ENCODE measurements around the gene JADE1. TPM values are rescaled to one million over a fixed set of nuclear protein-coding genes. Genes with fewer than 3 reads are reported as not detected.

Gene JADE1
- total RNA-seq, 2 experiments from 2014 or later = 25.5 to 28.4 TPM

DNA sequence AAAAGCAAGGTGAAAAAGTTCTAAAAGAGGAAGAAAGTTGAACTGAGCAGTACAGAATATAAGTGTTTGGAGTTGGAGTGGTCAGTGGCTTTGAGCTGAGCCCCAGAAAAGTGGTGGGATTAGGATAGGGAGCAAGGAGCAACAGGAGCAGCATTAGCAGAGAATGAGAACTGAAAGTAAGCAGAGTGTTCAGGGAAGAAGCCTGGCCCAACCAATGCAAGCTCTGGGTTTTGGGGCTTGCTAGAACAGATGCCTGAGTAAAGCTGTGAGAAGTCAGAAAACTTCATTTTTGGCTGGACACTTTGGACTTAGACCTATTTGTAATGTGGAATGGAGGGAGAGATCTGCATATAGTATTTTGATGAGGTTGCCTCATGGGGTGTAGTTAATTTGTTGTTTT lies 17.8 kb downstream of the JADE1 start:
- Mint-ChIP-seq H3K4me3 (no peak overlapping the region), H3K27ac (peak overlapping the region; percentile 69), H3K9me3 (ENCODE audit: low read depth) (peaks cover 3% of the 10 kb centered on the region), H3K27me3 (no peaks in the 10 kb centered on the region), H3K4me1 (peaks cover 73% of the 10 kb centered on the region), H3K36me3 (ENCODE audit: low read depth) (peaks cover 39% of the 10 kb centered on the region)
- intact Hi-C loops (cut with DNase I, micrococcal nuclease) = loop anchor here in 1 of 2 experiments (5.0 kb wide), 1 partner anchor 35 kb away; no protein-coding TSS in a partner anchor
- ChIA-PET CTCF (interaction anchor here (0.6 to 1.0 kb wide), 3 partner anchors 15 to 637 kb away, joined by 3 to 4 read pairs (median 3); no protein-coding TSS in a partner anchor), POLR2A (interaction anchor here (1.5 kb wide), 1 partner anchor 15 kb away, joined by 8 read pairs; no protein-coding TSS in a partner anchor)
- ATAC-seq = no peak
- DNase-seq = no peak

DNA sequence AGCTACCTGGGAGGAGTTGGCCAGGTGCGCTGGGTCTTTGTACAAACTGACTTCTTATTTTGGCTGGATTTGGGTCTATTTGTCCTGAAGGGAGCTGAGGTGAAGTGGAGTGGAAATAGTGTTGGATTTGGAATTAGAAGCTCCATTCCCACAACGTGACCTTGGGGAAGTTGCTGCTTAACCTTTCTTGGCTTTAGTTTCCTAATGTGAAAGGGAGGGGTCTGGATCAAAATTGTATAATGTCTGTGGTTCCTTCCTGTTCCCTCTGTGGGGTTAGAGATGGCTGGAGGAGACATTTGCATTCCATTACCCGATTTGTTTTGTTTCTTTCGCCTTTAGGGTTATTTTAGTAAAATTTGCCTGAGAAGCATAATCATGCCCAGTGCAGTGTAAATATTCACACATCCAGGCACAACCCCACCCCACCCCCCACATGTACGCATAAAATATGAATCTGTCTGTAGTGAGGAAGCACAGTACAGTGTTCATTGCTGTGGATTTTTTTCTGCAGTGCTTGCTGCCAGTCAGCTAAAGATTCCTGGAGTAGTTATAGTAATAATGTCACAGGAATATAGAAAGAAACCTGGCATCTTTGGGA lies 21.5 kb downstream of the JADE1 start:
- Mint-ChIP-seq H3K27me3 (no peaks in the 10 kb centered on the region), H3K36me3 (ENCODE audit: low read depth) (peaks cover 48% of the 10 kb centered on the region), H3K9me3 (ENCODE audit: low read depth) (peaks cover 3% of the 10 kb centered on the region), H3K4me3 (no peak overlapping the region), H3K27ac (peak overlapping the region; percentile 47), H3K4me1 (peaks cover 53% of the 10 kb centered on the region)
- CTCF ChIA-PET = no interaction called here
- intact Hi-C loops (cut with DNase I, micrococcal nuclease) = no loop called here
- POLR2A ChIA-PET = no interaction called here
- ATAC-seq = no peak
- no peak for DNase-seq

GRCh38 chr4:128831531-128832242 lies 22.2 kb downstream of the JADE1 start:
- ATAC-seq (no peak), DNase-seq (no peak)
- ChIA-PET CTCF (no interaction called here), POLR2A (no interaction called here)
- H3K27ac Mint-ChIP-seq = peak overlapping the region; percentile 24
- H3K9me3 Mint-ChIP-seq (ENCODE audit: low read depth) = peaks cover 3% of the 10 kb centered on the region
- H3K27me3 Mint-ChIP-seq = no peaks in the 10 kb centered on the region
- H3K4me3 Mint-ChIP-seq = no peak overlapping the region
- peaks cover 47% of the 10 kb centered on the region for H3K36me3 Mint-ChIP-seq (ENCODE audit: low read depth)
- intact Hi-C loops (cut with DNase I, micrococcal nuclease) = no loop called here
- peaks cover 47% of the 10 kb centered on the region for H3K4me1 Mint-ChIP-seq

DNA sequence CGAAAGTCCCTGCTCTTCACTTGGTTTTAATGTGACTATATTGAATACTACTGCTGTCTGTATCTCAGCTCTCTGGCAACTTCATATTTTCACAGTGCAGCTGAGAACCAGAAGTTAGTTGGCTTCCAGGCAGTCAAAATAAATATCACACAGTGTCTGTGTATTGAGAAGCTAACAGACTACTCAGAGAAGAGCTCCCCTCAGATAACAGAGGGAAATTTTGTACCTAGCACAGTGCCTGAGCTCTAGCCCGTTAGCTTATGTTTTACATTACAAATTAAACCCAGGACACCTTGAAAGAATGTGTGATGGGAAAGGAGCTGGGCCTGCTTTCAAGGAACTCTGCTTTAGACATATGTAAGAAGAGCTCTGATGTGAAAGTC lies 22.7 kb downstream of the JADE1 start:
- intact Hi-C loops (cut with DNase I, micrococcal nuclease) = no loop called here
- Mint-ChIP-seq H3K9me3 (ENCODE audit: low read depth) (peaks cover 3% of the 10 kb centered on the region), H3K36me3 (ENCODE audit: low read depth) (peaks cover 42% of the 10 kb centered on the region), H3K27me3 (no peaks in the 10 kb centered on the region), H3K4me3 (no peak overlapping the region), H3K27ac (no peak overlapping the region), H3K4me1 (peaks cover 47% of the 10 kb centered on the region)
- ChIA-PET POLR2A (interaction anchor here (0.8 kb wide), 1 partner anchor 19 kb away, joined by 3 read pairs; no protein-coding TSS in a partner anchor), CTCF (no interaction called here)
- no peak for DNase-seq
- no peak for ATAC-seq

DNA sequence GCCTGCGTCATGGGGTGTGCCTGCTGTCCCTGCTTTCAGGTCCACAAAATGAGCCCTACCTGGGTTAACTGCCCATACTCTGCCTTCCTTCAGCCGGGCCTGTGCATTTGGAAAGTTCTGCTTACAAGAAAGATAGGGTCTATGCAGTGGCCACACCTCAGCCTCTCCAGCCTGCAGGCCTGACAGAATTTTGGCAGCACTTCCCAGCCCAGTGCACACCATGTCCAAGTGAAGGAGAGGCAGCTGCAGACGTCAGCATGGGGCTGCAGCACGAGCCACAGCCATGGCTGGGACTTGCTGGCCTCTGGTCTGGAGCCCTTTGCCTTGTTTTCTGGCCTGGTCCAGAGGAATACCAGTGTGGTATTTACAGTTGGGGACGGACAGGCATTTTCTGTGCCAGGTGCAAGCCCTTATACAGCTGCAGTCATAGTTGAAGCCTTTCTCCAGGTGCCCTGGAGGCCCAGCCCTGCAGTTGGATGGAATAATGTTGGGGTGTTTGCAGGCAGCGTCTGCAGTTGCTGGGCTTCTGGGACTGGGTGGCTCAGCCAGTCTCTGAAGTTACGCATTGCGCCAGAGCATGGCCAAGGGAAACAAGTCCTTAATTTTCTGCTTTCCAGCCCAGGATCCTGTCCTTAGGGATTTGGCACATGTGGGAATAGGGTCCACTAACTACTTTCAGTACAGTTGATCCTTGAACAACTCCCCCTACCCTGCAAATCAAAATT lies 26.2 kb downstream of the JADE1 start:
- intact Hi-C loops (cut with DNase I, micrococcal nuclease) = no loop called here
- H3K27ac Mint-ChIP-seq = no peak overlapping the region
- H3K4me3 Mint-ChIP-seq = no peak overlapping the region
- no peak for ATAC-seq
- no peak for DNase-seq
- H3K36me3 Mint-ChIP-seq (ENCODE audit: low read depth) = peaks cover 21% of the 10 kb centered on the region
- H3K27me3 Mint-ChIP-seq = no peaks in the 10 kb centered on the region
- peaks cover 54% of the 10 kb centered on the region for H3K4me1 Mint-ChIP-seq
- ChIA-PET POLR2A (no interaction called here), CTCF (interaction anchor here (2.0 kb wide), 1 partner anchor 11 kb away, joined by 4 read pairs; no protein-coding TSS in a partner anchor)
- H3K9me3 Mint-ChIP-seq (ENCODE audit: low read depth) = no peaks in the 10 kb centered on the region

GRCh38 chr4:128837198-128837597 lies 27.7 kb downstream of the JADE1 start:
- CTCF ChIA-PET = interaction anchor here (0.8 kb wide), 1 partner anchor 23 kb away, joined by 3 read pairs; no protein-coding TSS in a partner anchor
- DNase-seq (no peak), ATAC-seq (no peak)
- no peak overlapping the region for H3K4me3 Mint-ChIP-seq
- H3K27me3 Mint-ChIP-seq = no peaks in the 10 kb centered on the region
- H3K36me3 Mint-ChIP-seq (ENCODE audit: low read depth) = peaks cover 26% of the 10 kb centered on the region
- intact Hi-C loops (cut with DNase I, micrococcal nuclease) = no loop called here
- H3K27ac Mint-ChIP-seq = peak overlapping the region; percentile 17
- no peaks in the 10 kb centered on the region for H3K9me3 Mint-ChIP-seq (ENCODE audit: low read depth)
- H3K4me1 Mint-ChIP-seq = peaks cover 55% of the 10 kb centered on the region
- POLR2A ChIA-PET = interaction anchor here (1.1 kb wide), 1 partner anchor 25 kb away, joined by 4 read pairs; no protein-coding TSS in a partner anchor

GRCh38 chr4:128837679-128838078 lies 28.2 kb downstream of the JADE1 start:
- Mint-ChIP-seq H3K27me3 (no peaks in the 10 kb centered on the region), H3K4me3 (no peak overlapping the region), H3K4me1 (peaks cover 54% of the 10 kb centered on the region), H3K9me3 (ENCODE audit: low read depth) (no peaks in the 10 kb centered on the region), H3K27ac (peak overlapping the region; percentile 81), H3K36me3 (ENCODE audit: low read depth) (peaks cover 23% of the 10 kb centered on the region)
- intact Hi-C loops (cut with DNase I, micrococcal nuclease) = no loop called here
- ChIA-PET CTCF (interaction anchor here (0.8 kb wide), 1 partner anchor 22 kb away, joined by 3 read pairs; no protein-coding TSS in a partner anchor), POLR2A (no interaction called here)
- DNase-seq (no peak), ATAC-seq (no peak)

DNA sequence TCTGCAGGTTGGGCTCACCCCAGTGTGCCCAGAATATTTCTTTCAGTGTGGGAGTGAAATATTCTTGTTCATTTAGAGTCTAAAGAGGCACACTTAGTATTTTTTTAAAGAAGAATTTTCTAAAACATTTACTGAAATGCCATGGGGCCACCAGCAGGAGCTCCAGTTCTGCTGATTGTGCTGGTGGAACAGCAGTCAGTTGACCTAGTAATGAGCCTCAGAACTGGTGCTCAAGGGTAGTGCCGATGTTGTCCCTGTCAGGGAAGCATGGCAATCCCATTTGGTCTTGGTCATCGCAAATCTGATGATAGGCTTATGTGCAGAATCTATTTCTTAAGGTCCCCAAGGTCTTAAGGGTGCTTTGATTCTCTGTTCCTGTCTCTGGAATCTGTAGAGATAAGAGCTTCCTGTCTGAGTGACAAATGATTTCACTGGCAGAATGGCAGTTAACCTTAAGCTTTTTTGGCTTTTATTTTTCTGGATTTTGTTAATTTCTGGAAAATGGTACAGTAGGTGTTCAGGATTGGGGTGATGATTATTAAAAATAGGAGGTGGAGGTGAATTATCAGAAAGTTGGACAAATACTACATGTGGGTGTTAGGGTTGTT lies 31.3 kb downstream of the JADE1 start:
- H3K9me3 Mint-ChIP-seq (ENCODE audit: low read depth) = no peaks in the 10 kb centered on the region
- H3K36me3 Mint-ChIP-seq (ENCODE audit: low read depth) = peaks cover 33% of the 10 kb centered on the region
- DNase-seq = no peak
- peaks cover 49% of the 10 kb centered on the region for H3K4me1 Mint-ChIP-seq
- ChIA-PET CTCF (no interaction called here), POLR2A (interaction anchor here (1.3 kb wide), 1 partner anchor 28 kb away, joined by 4 read pairs; no protein-coding TSS in a partner anchor)
- H3K27ac Mint-ChIP-seq = peak overlapping the region; percentile 75
- peak; percentile 36 for ATAC-seq
- H3K27me3 Mint-ChIP-seq = no peaks in the 10 kb centered on the region
- no peak overlapping the region for H3K4me3 Mint-ChIP-seq
- intact Hi-C loops (cut with DNase I, micrococcal nuclease) = no loop called here

DNA sequence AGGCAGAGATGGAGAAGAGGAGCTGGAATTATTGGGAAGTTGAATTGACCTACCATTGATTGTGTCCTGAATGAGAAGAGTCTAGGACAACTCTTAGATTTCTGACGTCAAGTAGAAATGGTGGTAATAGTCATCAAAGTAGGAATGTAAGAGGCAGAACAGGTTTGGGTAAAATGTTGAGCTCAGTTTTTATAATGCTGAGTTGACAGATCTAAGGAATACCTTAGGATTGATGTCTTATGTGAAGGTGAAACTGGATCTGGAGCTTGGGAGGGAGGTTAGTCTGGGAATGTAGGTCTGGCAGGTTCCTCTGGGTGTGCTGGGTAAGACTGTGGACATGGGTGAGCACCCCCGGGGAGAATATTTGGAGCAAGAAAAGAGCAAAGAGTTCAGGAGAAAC lies 31.9 kb downstream of the JADE1 start:
- H3K27ac Mint-ChIP-seq = peak overlapping the region; percentile 75
- H3K4me3 Mint-ChIP-seq = no peak overlapping the region
- DNase-seq = no peak
- H3K36me3 Mint-ChIP-seq (ENCODE audit: low read depth) = peaks cover 39% of the 10 kb centered on the region
- no peaks in the 10 kb centered on the region for H3K9me3 Mint-ChIP-seq (ENCODE audit: low read depth)
- no peaks in the 10 kb centered on the region for H3K27me3 Mint-ChIP-seq
- ATAC-seq = no peak
- intact Hi-C loops (cut with DNase I, micrococcal nuclease) = no loop called here
- POLR2A ChIA-PET = interaction anchor here (1.3 kb wide), 1 partner anchor 29 kb away, joined by 4 read pairs; no protein-coding TSS in a partner anchor
- peaks cover 49% of the 10 kb centered on the region for H3K4me1 Mint-ChIP-seq
- CTCF ChIA-PET = no interaction called here

DNA sequence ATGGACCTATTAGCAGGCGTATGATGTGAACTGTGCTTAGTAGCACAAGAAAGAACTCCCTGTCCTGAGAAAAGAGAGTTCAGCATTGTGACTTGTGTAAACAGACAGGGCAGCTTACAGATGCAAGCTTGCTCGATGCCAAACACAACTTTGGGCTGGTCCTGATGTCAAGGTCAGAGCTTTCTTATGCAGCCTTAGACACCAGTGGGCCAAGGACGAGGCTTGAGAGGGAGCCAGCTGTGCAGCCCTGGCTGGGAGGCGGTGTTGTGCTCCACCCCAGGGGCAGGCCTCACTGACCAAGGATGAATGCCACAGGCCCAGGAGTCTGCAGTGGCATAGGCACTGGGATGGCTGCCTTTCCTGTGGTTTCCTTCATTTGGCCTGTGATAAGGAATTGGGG lies 35.4 kb downstream of the JADE1 start:
- Mint-ChIP-seq H3K27ac (no peak overlapping the region), H3K27me3 (no peaks in the 10 kb centered on the region), H3K36me3 (ENCODE audit: low read depth) (peaks cover 57% of the 10 kb centered on the region), H3K4me3 (no peak overlapping the region), H3K9me3 (ENCODE audit: low read depth) (no peaks in the 10 kb centered on the region), H3K4me1 (peaks cover 23% of the 10 kb centered on the region)
- POLR2A ChIA-PET = no interaction called here
- CTCF ChIA-PET = no interaction called here
- DNase-seq = no peak
- intact Hi-C loops (cut with DNase I, micrococcal nuclease) = no loop called here
- no peak for ATAC-seq

DNA sequence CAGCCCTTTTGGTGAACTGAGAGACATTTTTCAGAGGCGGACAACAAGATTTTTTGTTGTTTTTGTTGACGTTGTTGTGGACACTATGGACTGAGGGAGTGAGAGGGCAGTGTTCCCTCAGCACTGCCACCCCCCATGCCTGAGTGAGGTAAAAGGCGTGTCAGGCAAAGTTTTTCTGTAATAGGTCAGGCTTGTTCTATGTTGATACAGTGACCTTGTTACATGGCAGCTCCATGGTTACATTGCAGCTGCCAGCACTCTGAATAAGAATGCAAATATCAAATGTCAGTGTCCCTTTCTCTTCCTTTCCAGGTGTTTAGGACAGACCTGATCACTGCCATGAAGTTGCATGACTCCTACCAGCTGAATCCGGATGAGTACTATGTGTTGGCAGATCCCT lies 36.6 kb downstream of the JADE1 start:
- peak overlapping the region; percentile 10 for H3K27ac Mint-ChIP-seq
- peaks cover 64% of the 10 kb centered on the region for H3K36me3 Mint-ChIP-seq (ENCODE audit: low read depth)

More for the DNA sequence above, 36.6 kb downstream of the JADE1 start:
- Mint-ChIP-seq H3K4me3 (no peak overlapping the region), H3K4me1 (peaks cover 12% of the 10 kb centered on the region), H3K9me3 (ENCODE audit: low read depth) (no peaks in the 10 kb centered on the region), H3K27me3 (no peaks in the 10 kb centered on the region)
- DNase-seq (no peak), ATAC-seq (no peak)
- POLR2A ChIA-PET = no interaction called here
- CTCF ChIA-PET = no interaction called here
- intact Hi-C loops (cut with DNase I, micrococcal nuclease) = no loop called here

Measured in activated CD4-positive, alpha-beta T cell treated with anti-CD3 and anti-CD28 coated beads for 36 hours (primary cell).